HTERT RPE-1 (cell line): ENCODE results near the gene ACHE.
"Not testable (repeated sequence)": the region's sequence is repeated elsewhere in the genome, so short reads cannot be mapped to it uniquely, and the experiment has no call there.

ENCODE experiments used
- in situ Hi-C: fragments of 300-500 bp; cut with MboI; formaldehyde crosslinking; loops from 4 replicates; pipeline ENCODE4 v1.14.3; 2020; ENCODE audit warnings: low sequenced_read_pairs

The ACHE gene

GRCh38 chr7:100895701-100895955, at the start of gene ACHE:
Gene ACHE (minus strand): TSS chr7:100895888. CDS start chr7:100894232, 1,656 bp downstream.
- in situ Hi-C loops = no loop called here

GRCh38 chr7:100944138-100944537, 48.5 kb upstream of the ACHE start:
- in situ Hi-C loops = no loop called here

GRCh38 chr7:100943693-100944092, 48.0 kb upstream of the ACHE start:
- in situ Hi-C loops = no loop called here

GRCh38 chr7:100942045-100942774, 46.5 kb upstream of the ACHE start:
- in situ Hi-C loops = no loop called here

GRCh38 chr7:100936167-100936566, 40.5 kb upstream of the ACHE start:
- in situ Hi-C loops = not testable (repeated sequence)

GRCh38 chr7:100935381-100935780, 39.7 kb upstream of the ACHE start:
- in situ Hi-C loops = not testable (repeated sequence)

- in situ Hi-C loops = no loop called here
Measured at GRCh38 chr7:100933734-100934133, 38.0 kb upstream of the ACHE start.

GRCh38 chr7:100929808-100930174, 34.1 kb upstream of the ACHE start:
- in situ Hi-C loops = no loop called here

- in situ Hi-C loops = loop anchor here (25.0 kb wide), 1 partner anchor 139 kb away; no protein-coding TSS in a partner anchor
Measured at GRCh38 chr7:100923616-100924015, 27.9 kb upstream of the ACHE start.

- in situ Hi-C loops = loop anchor here (25.0 kb wide), 1 partner anchor 141 kb away; no protein-coding TSS in a partner anchor
Measured at GRCh38 chr7:100921039-100921438, 25.4 kb upstream of the ACHE start.

GRCh38 chr7:100919779-100920437, 24.2 kb upstream of the ACHE start:
- in situ Hi-C loops = loop anchor here (25.0 kb wide), 1 partner anchor 142 kb away; no protein-coding TSS in a partner anchor

- in situ Hi-C loops = loop anchor here (25.0 kb wide), 1 partner anchor 143 kb away; no protein-coding TSS in a partner anchor
Measured at GRCh38 chr7:100919335-100919734, 23.6 kb upstream of the ACHE start.

- in situ Hi-C loops = loop anchor here (25.0 kb wide), 1 partner anchor 147 kb away; no protein-coding TSS in a partner anchor
Measured at GRCh38 chr7:100914879-100915447, 19.3 kb upstream of the ACHE start.

GRCh38 chr7:100914208-100914878, 18.7 kb upstream of the ACHE start:
- in situ Hi-C loops = loop anchor here (25.0 kb wide), 1 partner anchor 148 kb away; no protein-coding TSS in a partner anchor

GRCh38 chr7:100911484-100911883, 15.8 kb upstream of the ACHE start:
- in situ Hi-C loops = loop anchor here (25.0 kb wide), 1 partner anchor 151 kb away; no protein-coding TSS in a partner anchor

- in situ Hi-C loops = loop anchor here (25.0 kb wide), 1 partner anchor 152 kb away; no protein-coding TSS in a partner anchor
Measured at GRCh38 chr7:100910443-100910842, 14.8 kb upstream of the ACHE start.

- in situ Hi-C loops = loop anchor here (25.0 kb wide), 1 partner anchor 154 kb away; no protein-coding TSS in a partner anchor
Measured at GRCh38 chr7:100908512-100908911, 12.8 kb upstream of the ACHE start.

- in situ Hi-C loops = loop anchor here (25.0 kb wide), 1 partner anchor 160 kb away; no protein-coding TSS in a partner anchor
Measured at GRCh38 chr7:100902638-100903037, 7.0 kb upstream of the ACHE start.

- in situ Hi-C loops = loop anchor here (25.0 kb wide), 1 partner anchor 160 kb away; no protein-coding TSS in a partner anchor
Measured at GRCh38 chr7:100901921-100902332, 6.2 kb upstream of the ACHE start.

GRCh38 chr7:100900978-100901377, 5.3 kb upstream of the ACHE start:
- in situ Hi-C loops = loop anchor here (25.0 kb wide), 1 partner anchor 161 kb away; no protein-coding TSS in a partner anchor

GRCh38 chr7:100899432-100899831, 3.7 kb upstream of the ACHE start:
- in situ Hi-C loops = no loop called here
